HepG2 (cell line): ENCODE results near the gene GPR162. TPM values are rescaled to one million over a fixed set of nuclear protein-coding genes. Genes with fewer than 3 reads are reported as not detected.
A peak's percentile ranks its signal among the peaks of the same experiment; 100 is the strongest.

Experiments
- ARHGAP35 ChIP-seq: sonication (generic); formaldehyde crosslinking; IDR thresholded peaks from 2 replicates; pipeline ENCODE4 v1.9.0; 2022; ENCODE audit warnings: mild to moderate bottlenecking, inconsistent platforms, moderate library complexity, missing genetic modification reagents, borderline replicate concordance
- CC2D1A ChIP-seq: sonication (generic); formaldehyde crosslinking; IDR thresholded peaks from 2 replicates; pipeline ENCODE4 v1.8.1; 2023; ENCODE audit warnings: mild to moderate bottlenecking, missing genetic modification reagents
- CHD4 ChIP-seq: fragments of 200-600 bp; sonication (generic); IDR thresholded peaks from 2 replicates; pipeline ENCODE4 v1.7.0; 2017; ENCODE audit warnings: mild to moderate bottlenecking, low read length, borderline replicate concordance
- FOXJ3 ChIP-seq: sonication (generic); formaldehyde crosslinking; IDR thresholded peaks from 2 replicates; pipeline ENCODE4 v1.4.0; 2020; ENCODE audit warnings: missing genetic modification reagents, mild to moderate bottlenecking, borderline replicate concordance
- HMGA1 ChIP-seq: sonication (generic); formaldehyde crosslinking; conservative IDR thresholded peaks from 2 replicates; pipeline ENCODE4 v1.4.0; 2020; ENCODE audit warnings: missing genetic modification reagents
- PREB ChIP-seq: sonication (generic); formaldehyde crosslinking; IDR thresholded peaks from 2 replicates; pipeline ENCODE4 v1.4.0; 2020; ENCODE audit warnings: missing genetic modification reagents
- SPEN ChIP-seq: sonication (generic); formaldehyde crosslinking; IDR thresholded peaks from 2 replicates; pipeline ENCODE4 v1.5.1; 2020; ENCODE audit warnings: low read depth, mild to moderate bottlenecking, missing genetic modification reagents
- ZNF280B ChIP-seq: sonication (generic); formaldehyde crosslinking; IDR thresholded peaks from 2 replicates; pipeline ENCODE4 v1.5.0; 2020; ENCODE audit warnings: missing genetic modification reagents, mild to moderate bottlenecking, borderline replicate concordance
- ZNF407 ChIP-seq: sonication (generic); formaldehyde crosslinking; IDR thresholded peaks from one replicate; pipeline ENCODE4 v1.5.1; 2020; ENCODE audit warnings: mild to moderate bottlenecking, missing genetic modification reagents; ENCODE audit errors: not compliant biosample characterization
- ZNF513 ChIP-seq: sonication (generic); formaldehyde crosslinking; conservative IDR thresholded peaks from 2 replicates; pipeline ENCODE4 v1.5.0; 2020; ENCODE audit warnings: missing genetic modification reagents
- ZNF605 ChIP-seq: sonication (generic); formaldehyde crosslinking; IDR thresholded peaks from 2 replicates; pipeline ENCODE4 v1.8.0; 2022; ENCODE audit warnings: mild to moderate bottlenecking, missing genetic modification reagents
- ZNF660 ChIP-seq: sonication (generic); formaldehyde crosslinking; IDR thresholded peaks from 2 replicates; pipeline ENCODE4 v1.5.1; 2020; ENCODE audit warnings: mild to moderate bottlenecking, low read depth, missing genetic modification reagents, borderline replicate concordance
- ZNF749 ChIP-seq: sonication (generic); formaldehyde crosslinking; IDR thresholded peaks from 2 replicates; pipeline ENCODE4 v1.8.0; 2022; ENCODE audit warnings: mild to moderate bottlenecking, missing genetic modification reagents, moderate library complexity, borderline replicate concordance
- polyA plus RNA-seq, 8 experiments: library from polyadenylated mRNA; depleted of rRNA in 3 of 8; stranded (reverse) in 7 of 8; unstranded in 1 of 8; fragments of >200 nt; fragmentation: Illumina TruSeq in 4 of 8; extraction: Trizol in 4 of 8; gene quantifications; 2 replicates each; pipeline versions ENCODE4 v1.2.1 to v1.2.3, GENCODE V29; 2011 to 2016; ENCODE audit warnings: low read depth in 4 of 8, missing spikeins in 1 of 8, mixed read lengths in 1 of 8; ENCODE audit not compliant: insufficient read depth in 1 of 8
- total RNA-seq, 5 experiments: library from RNA; depleted of rRNA; stranded (reverse); fragments of >200 nt; fragmentation: Illumina TruSeq; extraction: Trizol; gene quantifications; 2 replicates each; pipeline ENCODE4 v1.2.3, GENCODE V29; 2016; ENCODE audit warnings: low read depth in 1 of 5

Gene GPR162
- total and polyA plus RNA-seq, 2 of the 13 experiments (the other 11 are each of a cell fraction or from before 2014, with no cell fraction given) = 0.08 TPM; not detected in 1

- TF ChIP-seq ARHGAP35 = 0 out of 2 replicates have a peak, but pooled peaks have one; percentile 20
- no peak for TF ChIP-seq ZNF749 (CRISPR knock-in tag)
- TF ChIP-seq ZNF660 (CRISPR knock-in tag) = no peak
- TF ChIP-seq CC2D1A (CRISPR knock-in tag) = no peak
- TF ChIP-seq ZNF280B (CRISPR knock-in tag) = peak; percentile 62; the same call in 1 of the 2 replicates
- TF ChIP-seq HMGA1 (CRISPR knock-in tag) = no peak
- no peak; the same call in 1 of the 2 replicates for TF ChIP-seq CHD4
- peak; percentile 43; the same call in 1 of the 2 replicates for TF ChIP-seq SPEN
- TF ChIP-seq ZNF605 (CRISPR knock-in tag) = no peak; the same call in 1 of the 2 replicates
- 0 out of 2 replicates have a peak, but pooled peaks have one; percentile 55 for TF ChIP-seq ZNF513 (CRISPR knock-in tag)
- no peak for TF ChIP-seq ZNF407 (CRISPR knock-in tag)
- TF ChIP-seq FOXJ3 (CRISPR knock-in tag) = peak; percentile 47; the same call in 1 of the 2 replicates
- TF ChIP-seq PREB (CRISPR knock-in tag) = no peak
These were observed 50.7 kb downstream of the GPR162 start (continued) for GRCh38 chr12:6872073-6873048.
